ENCODE data around the gene BBS5.
"Not testable (repeated sequence)": the region's sequence is repeated elsewhere in the genome, so short reads cannot be mapped to it uniquely, and the experiment has no call there.

GRCh38 chr2:169434236-169434635 lies 45.1 kb upstream of the BBS5 start:
- TF ChIP-seq EZH2 (IDR thresholded peaks at IDR 0.05); POLR2AphosphoS5 (IDR thresholded peaks at IDR 0.05; ENCODE audit: borderline replicate concordance, low read depth, low read length); FOXP2 (optimal IDR thresholded peaks at IDR 0.05; ENCODE audit: control extremely low read depth, extremely low read length, insufficient read depth): not testable (repeated sequence)

All from SK-N-MC (cell line).